HL-60 (cell line): ENCODE data around the gene RAB36.

Experiments
- DNase-seq, 2 experiments: peaks; one replicate each; pipeline ENCODE4 v3.0.0-alpha.2; 2010 to 2020; ENCODE audit warnings: low read depth in 1 of 2, low spot score in 1 of 2
- H3K27ac ChIP-seq: fragments of 250-450 bp; sonication (Bioruptor Pico); replicated peaks from 2 replicates; pipeline ENCODE4 v1.5.1; 2020; ENCODE audit warnings: mild to moderate bottlenecking, moderate library complexity
- H3K27me3 ChIP-seq: fragments of 250-450 bp; sonication (Bioruptor Pico); 2 replicates; pipeline ENCODE4 v1.5.1; 2021; ENCODE audit warnings: mild to moderate bottlenecking, moderate library complexity; ENCODE audit not compliant: insufficient read depth, poor library complexity, severe bottlenecking
- H3K4me3 ChIP-seq: replicated peaks from 2 replicates; pipeline ENCODE4 v1.5.1; 2011; ENCODE audit warnings: mild to moderate bottlenecking, control low read depth, low read length; ENCODE audit not compliant: insufficient read depth
- GABPA ChIP-seq: IDR thresholded peaks from 2 replicates; pipeline ENCODE4 v1.6.1; 2012; ENCODE audit warnings: low read depth
- POLR2AphosphoS5 ChIP-seq: IDR thresholded peaks from 2 replicates; pipeline ENCODE4 v1.6.1; 2012; ENCODE audit warnings: low read depth
- SPI1 ChIP-seq: IDR thresholded peaks from 2 replicates; pipeline ENCODE4 v1.6.1; 2012; ENCODE audit warnings: low read depth, mild to moderate bottlenecking, borderline replicate concordance
- TF ChIP-seq, protein P1 (sequence below): IDR thresholded peaks from 2 replicates; pipeline ENCODE4 v1.6.1; 2012; ENCODE audit warnings: low read depth; ENCODE audit not compliant: insufficient replicate concordance
- TF ChIP-seq, protein P2 (sequence below): IDR thresholded peaks from one replicate; pipeline ENCODE4 v1.5.1; 2011; ENCODE audit warnings: low read length, control low read depth, inconsistent platforms; ENCODE audit not compliant: insufficient read depth

Gene RAB36

DNA sequence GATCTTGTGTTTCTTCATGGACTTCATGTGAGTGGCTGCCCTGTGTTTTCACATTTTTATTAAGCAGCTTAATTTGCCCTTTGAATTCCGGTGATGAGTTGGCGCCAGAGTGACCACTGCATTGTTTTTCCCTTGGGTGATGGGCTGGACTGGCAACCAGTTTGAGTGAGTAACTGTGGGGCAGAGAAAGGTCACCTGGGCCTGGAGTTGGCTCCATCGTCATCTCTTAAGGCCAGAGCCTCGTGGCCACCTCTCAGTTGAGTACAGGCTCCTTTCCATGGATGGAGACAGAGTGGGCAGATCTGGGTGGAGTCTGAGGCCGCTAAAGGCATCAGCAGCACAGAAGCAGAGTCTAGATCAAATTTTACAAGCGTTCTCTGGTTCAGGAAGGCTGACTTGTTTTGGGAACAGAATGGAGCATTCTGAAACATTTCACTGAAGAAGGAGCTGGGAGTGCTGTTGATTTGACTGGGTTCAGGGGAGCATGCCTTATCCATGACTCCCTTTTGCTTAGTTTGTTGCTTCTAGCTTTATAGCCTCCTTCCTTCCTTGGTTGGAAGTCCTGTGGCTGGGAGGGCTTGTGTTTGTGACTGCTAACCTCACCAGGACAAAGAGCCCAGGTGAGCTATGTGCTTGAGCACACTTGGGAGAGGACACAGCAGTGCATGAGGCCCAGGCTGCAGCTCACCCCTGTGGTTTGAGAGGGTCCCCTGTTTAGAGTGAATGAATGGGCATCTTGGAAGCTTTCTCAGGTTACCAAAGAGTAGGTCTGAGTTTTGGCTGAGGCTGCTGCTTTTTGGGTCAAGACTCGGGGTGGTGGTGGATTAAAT lies 42.8 kb downstream of the RAB36 start:
- Histone ChIP-seq H3K4me3 (no peak overlapping the region), H3K27ac (no peak overlapping the region), H3K27me3 (no peaks in the 10 kb centered on the region)
- no peak for DNase-seq
- TF ChIP-seq GABPA (no peak), SPI1 (no peak), POLR2AphosphoS5 (no peak)
- TF ChIP-seq, protein P1, sequence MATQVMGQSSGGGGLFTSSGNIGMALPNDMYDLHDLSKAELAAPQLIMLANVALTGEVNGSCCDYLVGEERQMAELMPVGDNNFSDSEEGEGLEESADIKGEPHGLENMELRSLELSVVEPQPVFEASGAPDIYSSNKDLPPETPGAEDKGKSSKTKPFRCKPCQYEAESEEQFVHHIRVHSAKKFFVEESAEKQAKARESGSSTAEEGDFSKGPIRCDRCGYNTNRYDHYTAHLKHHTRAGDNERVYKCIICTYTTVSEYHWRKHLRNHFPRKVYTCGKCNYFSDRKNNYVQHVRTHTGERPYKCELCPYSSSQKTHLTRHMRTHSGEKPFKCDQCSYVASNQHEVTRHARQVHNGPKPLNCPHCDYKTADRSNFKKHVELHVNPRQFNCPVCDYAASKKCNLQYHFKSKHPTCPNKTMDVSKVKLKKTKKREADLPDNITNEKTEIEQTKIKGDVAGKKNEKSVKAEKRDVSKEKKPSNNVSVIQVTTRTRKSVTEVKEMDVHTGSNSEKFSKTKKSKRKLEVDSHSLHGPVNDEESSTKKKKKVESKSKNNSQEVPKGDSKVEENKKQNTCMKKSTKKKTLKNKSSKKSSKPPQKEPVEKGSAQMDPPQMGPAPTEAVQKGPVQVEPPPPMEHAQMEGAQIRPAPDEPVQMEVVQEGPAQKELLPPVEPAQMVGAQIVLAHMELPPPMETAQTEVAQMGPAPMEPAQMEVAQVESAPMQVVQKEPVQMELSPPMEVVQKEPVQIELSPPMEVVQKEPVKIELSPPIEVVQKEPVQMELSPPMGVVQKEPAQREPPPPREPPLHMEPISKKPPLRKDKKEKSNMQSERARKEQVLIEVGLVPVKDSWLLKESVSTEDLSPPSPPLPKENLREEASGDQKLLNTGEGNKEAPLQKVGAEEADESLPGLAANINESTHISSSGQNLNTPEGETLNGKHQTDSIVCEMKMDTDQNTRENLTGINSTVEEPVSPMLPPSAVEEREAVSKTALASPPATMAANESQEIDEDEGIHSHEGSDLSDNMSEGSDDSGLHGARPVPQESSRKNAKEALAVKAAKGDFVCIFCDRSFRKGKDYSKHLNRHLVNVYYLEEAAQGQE, result no peak
- TF ChIP-seq, protein P2, sequence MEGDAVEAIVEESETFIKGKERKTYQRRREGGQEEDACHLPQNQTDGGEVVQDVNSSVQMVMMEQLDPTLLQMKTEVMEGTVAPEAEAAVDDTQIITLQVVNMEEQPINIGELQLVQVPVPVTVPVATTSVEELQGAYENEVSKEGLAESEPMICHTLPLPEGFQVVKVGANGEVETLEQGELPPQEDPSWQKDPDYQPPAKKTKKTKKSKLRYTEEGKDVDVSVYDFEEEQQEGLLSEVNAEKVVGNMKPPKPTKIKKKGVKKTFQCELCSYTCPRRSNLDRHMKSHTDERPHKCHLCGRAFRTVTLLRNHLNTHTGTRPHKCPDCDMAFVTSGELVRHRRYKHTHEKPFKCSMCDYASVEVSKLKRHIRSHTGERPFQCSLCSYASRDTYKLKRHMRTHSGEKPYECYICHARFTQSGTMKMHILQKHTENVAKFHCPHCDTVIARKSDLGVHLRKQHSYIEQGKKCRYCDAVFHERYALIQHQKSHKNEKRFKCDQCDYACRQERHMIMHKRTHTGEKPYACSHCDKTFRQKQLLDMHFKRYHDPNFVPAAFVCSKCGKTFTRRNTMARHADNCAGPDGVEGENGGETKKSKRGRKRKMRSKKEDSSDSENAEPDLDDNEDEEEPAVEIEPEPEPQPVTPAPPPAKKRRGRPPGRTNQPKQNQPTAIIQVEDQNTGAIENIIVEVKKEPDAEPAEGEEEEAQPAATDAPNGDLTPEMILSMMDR, result no peak

DNA sequence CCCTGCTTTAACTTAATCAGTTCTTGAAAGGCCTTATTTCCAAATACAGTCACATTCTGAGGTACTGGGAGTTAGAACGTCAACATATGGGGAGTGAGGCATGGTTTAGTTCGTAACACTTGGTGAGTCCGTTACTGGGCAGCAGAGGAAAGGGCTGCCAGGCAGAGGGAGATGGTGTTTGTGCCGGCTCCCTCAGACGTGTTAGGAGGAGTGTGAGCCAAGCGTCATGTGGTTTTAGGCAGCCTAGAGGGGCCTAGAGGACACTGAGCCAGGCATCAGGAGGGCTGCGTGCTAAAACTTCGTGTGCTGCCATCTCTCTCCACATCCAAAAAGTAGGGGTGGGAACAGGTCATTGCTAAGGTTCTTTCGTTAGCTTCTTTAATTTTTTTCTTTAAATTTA lies 45.2 kb downstream of the RAB36 start:
- TF ChIP-seq POLR2AphosphoS5, result no peak
- TF ChIP-seq, protein P2, result no peak
- no peak for TF ChIP-seq GABPA
- no peak for TF ChIP-seq SPI1
- TF ChIP-seq, protein P1, result no peak
- no peaks in the 10 kb centered on the region for H3K27me3 ChIP-seq
- DNase-seq, result no peak
- H3K4me3 ChIP-seq, result no peak overlapping the region
- H3K27ac ChIP-seq, result no peak overlapping the region

DNA sequence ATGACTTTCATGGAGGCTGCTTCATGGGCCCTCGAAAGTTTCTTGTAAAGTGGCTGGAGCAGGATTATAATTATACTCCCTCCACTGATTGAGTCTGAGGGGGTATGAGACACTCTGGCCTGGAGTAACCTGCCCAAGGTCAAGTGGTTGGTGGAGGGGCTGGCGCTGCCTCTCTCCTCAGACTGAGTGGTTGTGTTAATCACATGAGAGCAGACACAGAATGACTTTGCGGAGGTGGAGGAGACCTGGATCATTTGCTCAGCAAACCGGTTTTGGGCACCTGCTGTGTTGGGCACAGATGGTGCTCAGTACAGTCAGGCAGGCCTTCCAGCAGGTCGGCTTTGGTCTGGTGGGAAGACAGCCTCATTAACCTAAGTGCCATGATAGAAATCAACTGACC lies 46.9 kb downstream of the RAB36 start:
- no peak for DNase-seq
- Histone ChIP-seq H3K27me3 (no peaks in the 10 kb centered on the region), H3K27ac (no peak overlapping the region), H3K4me3 (no peak overlapping the region)
- TF ChIP-seq, protein P1, result no peak
- TF ChIP-seq, protein P2, result no peak
- TF ChIP-seq GABPA, result no peak
- TF ChIP-seq POLR2AphosphoS5, result no peak
- no peak for TF ChIP-seq SPI1
